ENCODE measurements around the gene ZNF655.

- TF ChIP-seq CTCF (conservative IDR thresholded peaks at IDR 0.05; ENCODE audit: low read depth, low read length) (no peak), CEBPB (IDR thresholded peaks at IDR 0.05; ENCODE audit: low read depth, low read length) (no peak), SMC3 (IDR thresholded peaks at IDR 0.05; ENCODE audit: low read depth, low read length) (no peak), POLR2A (IDR thresholded peaks at IDR 0.05; ENCODE audit: low read depth, low read length) (no peak), MXI1 (IDR thresholded peaks at IDR 0.05; ENCODE audit: borderline replicate concordance, low read depth, low read length) (no peak), RFX5 (IDR thresholded peaks at IDR 0.05; ENCODE audit: low read depth, low read length) (no peak), ELK1 (IDR thresholded peaks at IDR 0.05; ENCODE audit: borderline replicate concordance, low read depth, low read length) (no peak)
These were observed 17.8 kb downstream of the ZNF655 start for GRCh38 chr7:99576251-99576650.

Data from IMR-90 (cell line).